HepG2 (cell line): ENCODE results near the gene SETD1B. TPM values are rescaled to one million over a fixed set of nuclear protein-coding genes. Genes with fewer than 3 reads are reported as not detected.

Experiments
- CBX2 ChIP-seq, 2 experiments: fragments of 200-600 bp in 1 of 2; sonication (generic); formaldehyde crosslinking in 1 of 2; IDR thresholded peaks; 2 replicates each; pipeline versions ENCODE4 v1.7.0 to v1.8.1; 2018 to 2022; ENCODE audit warnings: low read depth in 2 of 2, low read length in 1 of 2, mild to moderate bottlenecking in 1 of 2, missing genetic modification reagents in 1 of 2
- CC2D1A ChIP-seq: sonication (generic); formaldehyde crosslinking; IDR thresholded peaks from 2 replicates; pipeline ENCODE4 v1.8.1; 2023; ENCODE audit warnings: mild to moderate bottlenecking, missing genetic modification reagents
- CENPT ChIP-seq: sonication (generic); formaldehyde crosslinking; IDR thresholded peaks from 2 replicates; pipeline ENCODE4 v1.8.0; 2022; ENCODE audit warnings: low read depth, mild to moderate bottlenecking, moderate library complexity, missing genetic modification reagents
- CTCF ChIP-seq: sonication (generic); formaldehyde crosslinking; IDR thresholded peaks from 2 replicates; pipeline ENCODE4 v1.5.0; 2020; ENCODE audit warnings: mild to moderate bottlenecking, missing genetic modification reagents, moderate library complexity
- GABPA ChIP-seq, 2 experiments: IDR thresholded peaks; 2 replicates each; pipeline ENCODE4 v1.6.1; 2011 to 2016; ENCODE audit warnings: low read depth in 2 of 2, low read length in 1 of 2, missing biosample characterization in 1 of 2, missing genetic modification characterization in 1 of 2
- GABPB1 ChIP-seq: IDR thresholded peaks from 2 replicates; pipeline ENCODE4 v1.6.1; 2016; ENCODE audit warnings: mild to moderate bottlenecking, missing genetic modification reagents, moderate library complexity, missing compliant biosample characterization
- HNRNPL ChIP-seq: fragments of 200-400 bp; formaldehyde crosslinking; IDR thresholded peaks from 2 replicates; pipeline ENCODE4 v1.6.1; 2017; ENCODE audit warnings: mild to moderate bottlenecking, low read depth, low read length
- IRX3 ChIP-seq: sonication (generic); formaldehyde crosslinking; IDR thresholded peaks from 2 replicates; pipeline ENCODE4 v1.8.1; 2023; ENCODE audit warnings: mild to moderate bottlenecking, low read depth, missing genetic modification reagents, borderline replicate concordance
- KLF12 ChIP-seq: sonication (generic); formaldehyde crosslinking; IDR thresholded peaks from 2 replicates; pipeline ENCODE4 v1.4.0; 2020; ENCODE audit warnings: missing genetic modification reagents, borderline replicate concordance
- KLF6 ChIP-seq: IDR thresholded peaks from 2 replicates; pipeline ENCODE4 v1.8.0; 2016; ENCODE audit warnings: missing biosample characterization, missing genetic modification reagents
- MED1 ChIP-seq: sonication (generic); formaldehyde crosslinking; IDR thresholded peaks from 2 replicates; pipeline ENCODE4 v1.4.0; 2020; ENCODE audit warnings: missing genetic modification reagents
- MLLT10 ChIP-seq: sonication (generic); formaldehyde crosslinking; IDR thresholded peaks from 2 replicates; pipeline ENCODE4 v1.4.0; 2020; ENCODE audit warnings: missing genetic modification reagents
- NCOA1 ChIP-seq: sonication (generic); formaldehyde crosslinking; IDR thresholded peaks from 2 replicates; pipeline ENCODE4 v1.9.0; 2021; ENCODE audit warnings: missing genetic modification reagents
- NCOA2 ChIP-seq: sonication (generic); formaldehyde crosslinking; IDR thresholded peaks from 2 replicates; pipeline ENCODE4 v1.8.0; 2022; ENCODE audit warnings: inconsistent platforms
- PCBP1 ChIP-seq: fragments of 200-400 bp; formaldehyde crosslinking; IDR thresholded peaks from 2 replicates; pipeline ENCODE4 v1.6.1; 2017; ENCODE audit warnings: mild to moderate bottlenecking, low read depth, low read length, borderline replicate concordance
- PITX1 ChIP-seq: sonication (generic); formaldehyde crosslinking; IDR thresholded peaks from 2 replicates; pipeline ENCODE4 v1.5.1; 2020; ENCODE audit warnings: mild to moderate bottlenecking, missing genetic modification reagents
- SMAD9 ChIP-seq: sonication (generic); formaldehyde crosslinking; IDR thresholded peaks from 2 replicates; pipeline ENCODE4 v1.5.1; 2020; ENCODE audit warnings: mild to moderate bottlenecking, missing genetic modification reagents
- SNRNP70 ChIP-seq: fragments of 200-400 bp; formaldehyde crosslinking; IDR thresholded peaks from 2 replicates; pipeline ENCODE4 v1.6.1; 2017; ENCODE audit warnings: mild to moderate bottlenecking, low read depth, low read length, moderate library complexity
- SP140L ChIP-seq: sonication (generic); formaldehyde crosslinking; IDR thresholded peaks from 2 replicates; pipeline ENCODE4 v1.4.0; 2020; ENCODE audit warnings: missing genetic modification reagents, borderline replicate concordance
- STAT5B ChIP-seq: sonication (generic); formaldehyde crosslinking; IDR thresholded peaks from 2 replicates; pipeline ENCODE4 v1.4.0; 2020; ENCODE audit warnings: missing genetic modification reagents
- TBL1XR1 ChIP-seq: fragments of 150-350 bp; IDR thresholded peaks from 2 replicates; pipeline ENCODE4 v1.6.1; 2014; ENCODE audit warnings: borderline replicate concordance, low read length; ENCODE audit not compliant: partially characterized antibody
- ZBTB1 ChIP-seq: sonication (generic); formaldehyde crosslinking; IDR thresholded peaks from 2 replicates; pipeline ENCODE4 v1.4.0; 2020; ENCODE audit warnings: missing genetic modification reagents, borderline replicate concordance
- ZFP36L2 ChIP-seq: sonication (generic); formaldehyde crosslinking; IDR thresholded peaks from 2 replicates; pipeline ENCODE4 v1.4.0; 2020; ENCODE audit warnings: missing genetic modification reagents
- ZNF343 ChIP-seq: sonication (generic); formaldehyde crosslinking; IDR thresholded peaks from 2 replicates; pipeline ENCODE4 v1.4.0; 2020; ENCODE audit warnings: mild to moderate bottlenecking, missing genetic modification reagents
- ZNF484 ChIP-seq: sonication (generic); formaldehyde crosslinking; IDR thresholded peaks from 2 replicates; pipeline ENCODE4 v1.5.1; 2020; ENCODE audit warnings: mild to moderate bottlenecking, low read depth, missing genetic modification reagents, borderline replicate concordance
- ZNF737 ChIP-seq: sonication (generic); formaldehyde crosslinking; IDR thresholded peaks from 2 replicates; pipeline ENCODE4 v1.5.0; 2020; ENCODE audit warnings: missing genetic modification reagents, mild to moderate bottlenecking, borderline replicate concordance
- ZNF781 ChIP-seq: sonication (generic); formaldehyde crosslinking; IDR thresholded peaks from 2 replicates; pipeline ENCODE4 v1.5.1; 2020; ENCODE audit warnings: borderline replicate concordance, mild to moderate bottlenecking, missing genetic modification reagents; ENCODE audit errors: not compliant biosample characterization
- polyA plus RNA-seq, 8 experiments: library from polyadenylated mRNA; depleted of rRNA in 3 of 8; stranded (reverse) in 7 of 8; unstranded in 1 of 8; fragments of >200 nt; fragmentation: Illumina TruSeq in 4 of 8; extraction: Trizol in 4 of 8; gene quantifications; 2 replicates each; pipeline versions ENCODE4 v1.2.1 to v1.2.3, GENCODE V29; 2011 to 2016; ENCODE audit warnings: low read depth in 4 of 8, missing spikeins in 1 of 8, mixed read lengths in 1 of 8; ENCODE audit not compliant: insufficient read depth in 1 of 8
- total RNA-seq, 5 experiments: library from RNA; depleted of rRNA; stranded (reverse); fragments of >200 nt; fragmentation: Illumina TruSeq; extraction: Trizol; gene quantifications; 2 replicates each; pipeline ENCODE4 v1.2.3, GENCODE V29; 2016; ENCODE audit warnings: low read depth in 1 of 5
- TF ChIP-seq, protein P1 (sequence below): sonication (generic); formaldehyde crosslinking; IDR thresholded peaks from 2 replicates; pipeline ENCODE4 v1.9.0; 2022; ENCODE audit warnings: low read depth, missing genetic modification reagents

SETD1B gene
- total and polyA plus RNA-seq, 2 of the 13 experiments (the other 11 are each of a cell fraction or from before 2014, with no cell fraction given): 1.1 to 1.4 TPM

- TF ChIP-seq CTCF (CRISPR knock-in tag): peak; percentile 97
- no peak for TF ChIP-seq NCOA1 (CRISPR knock-in tag)
- TF ChIP-seq, protein P1, sequence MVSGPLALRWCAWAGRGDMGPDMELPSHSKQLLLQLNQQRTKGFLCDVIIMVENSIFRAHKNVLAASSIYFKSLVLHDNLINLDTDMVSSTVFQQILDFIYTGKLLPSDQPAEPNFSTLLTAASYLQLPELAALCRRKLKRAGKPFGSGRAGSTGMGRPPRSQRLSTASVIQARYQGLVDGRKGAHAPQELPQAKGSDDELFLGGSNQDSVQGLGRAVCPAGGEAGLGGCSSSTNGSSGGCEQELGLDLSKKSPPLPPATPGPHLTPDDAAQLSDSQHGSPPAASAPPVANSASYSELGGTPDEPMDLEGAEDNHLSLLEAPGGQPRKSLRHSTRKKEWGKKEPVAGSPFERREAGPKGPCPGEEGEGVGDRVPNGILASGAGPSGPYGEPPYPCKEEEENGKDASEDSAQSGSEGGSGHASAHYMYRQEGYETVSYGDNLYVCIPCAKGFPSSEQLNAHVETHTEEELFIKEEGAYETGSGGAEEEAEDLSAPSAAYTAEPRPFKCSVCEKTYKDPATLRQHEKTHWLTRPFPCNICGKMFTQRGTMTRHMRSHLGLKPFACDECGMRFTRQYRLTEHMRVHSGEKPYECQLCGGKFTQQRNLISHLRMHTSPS (CRISPR knock-in tag): 0 out of 2 replicates have a peak, but pooled peaks have one; percentile 43
- no peak for TF ChIP-seq ZBTB1 (CRISPR knock-in tag)
- TF ChIP-seq ZNF737 (CRISPR knock-in tag): no peak
- no peak for TF ChIP-seq CENPT (CRISPR knock-in tag)
- no peak for TF ChIP-seq CC2D1A
- no peak for TF ChIP-seq ZNF484
- no peak for TF ChIP-seq CBX2 (IDR thresholded peaks at IDR 0.05; ENCODE audit: low read depth, low read length)
- no peak for TF ChIP-seq CBX2 (CRISPR knock-in tag; IDR thresholded peaks at IDR 0.05; ENCODE audit: low read depth)
- 0 out of 2 replicates have a peak, but pooled peaks have one; percentile 8 for TF ChIP-seq NCOA2 (CRISPR knock-in tag)
- TF ChIP-seq MED1 (CRISPR knock-in tag): peak; percentile 18; the same call in 1 of the 2 replicates
- no peak for TF ChIP-seq TBL1XR1
- TF ChIP-seq KLF12 (CRISPR knock-in tag): peak; percentile 65; the same call in 1 of the 2 replicates
- 0 out of 2 replicates have a peak, but pooled peaks have one; percentile 45 for TF ChIP-seq KLF6 (CRISPR knock-in tag)
- no peak for TF ChIP-seq IRX3 (CRISPR knock-in tag)
- TF ChIP-seq SP140L (CRISPR knock-in tag): no peak
- TF ChIP-seq MLLT10 (CRISPR knock-in tag): no peak
- no peak for TF ChIP-seq ZFP36L2 (CRISPR knock-in tag)
- no peak for TF ChIP-seq PCBP1
- no peak for TF ChIP-seq HNRNPL
- no peak for TF ChIP-seq SNRNP70
- no peak for TF ChIP-seq STAT5B (CRISPR knock-in tag)
- peak; percentile 58 for TF ChIP-seq GABPB1
- no peak for TF ChIP-seq GABPA (IDR thresholded peaks at IDR 0.05; ENCODE audit: low read depth, low read length)
- 0 out of 2 replicates have a peak, but pooled peaks have one; percentile 31 for TF ChIP-seq GABPA (CRISPR knock-in tag; IDR thresholded peaks at IDR 0.05; ENCODE audit: low read depth)
- no peak for TF ChIP-seq PITX1
- peak; percentile 39 for TF ChIP-seq ZNF781 (CRISPR knock-in tag)
- TF ChIP-seq SMAD9: no peak
- no peak for TF ChIP-seq ZNF343
These were observed 30.6 kb upstream of the SETD1B start (continued) for GRCh38 chr12:121773011-121773777.
